B cell (primary cell): ENCODE results near the gene DAB1. TPM values are rescaled to one million over a fixed set of nuclear protein-coding genes. Genes with fewer than 3 reads are reported as not detected.

Source experiments
- ATAC-seq: fragments of 200-7000 bp; cut with Tn5 transposase; one replicate; pipeline ENCODE4 v1.10.0; 2021; ENCODE audit warnings: low read depth, mild to moderate bottlenecking, moderate number of reproducible peaks, moderate library complexity
- CTCF ChIA-PET: fragments of 350-600 bp; sonication (Branson Sonifier 250); formaldehyde crosslinking; loops from one replicate; lab custom pipeline; 2021; ENCODE audit warnings: antibody characterized with exemption, inconsistent platforms; lab: Charles Lee
- POLR2A ChIA-PET: fragments of 350-600 bp; sonication (Branson Sonifier 250); formaldehyde crosslinking; loops from one replicate; lab custom pipeline; 2021; ENCODE audit warnings: antibody characterized with exemption; lab: Charles Lee
- DNase-seq: peaks from one replicate; pipeline ENCODE4 v3.0.0; 2013
- H2AFZ ChIP-seq: 2 replicates; pipeline ENCODE4 v1.6.1; 2012; ENCODE audit warnings: mild to moderate bottlenecking, low read depth, low read length; ENCODE audit not compliant: insufficient read depth, poor library complexity, severe bottlenecking
- H3K27ac ChIP-seq, 2 donors: 1 replicate in 1 of 2; 2 replicates in 1 of 2; pipeline ENCODE4 v1.5.1; 2012 to 2013; ENCODE audit warnings: low read length in 2 of 2, mild to moderate bottlenecking in 2 of 2, moderate library complexity in 1 of 2
- H3K27me3 ChIP-seq, 4 experiments: fragments of 200-600 bp in 1 of 4; sonication (generic) in 1 of 4; replicated peaks in 1 of 4; 1 replicate in 2 of 4; 2 replicates in 2 of 4; pipeline versions ENCODE4 v1.6.1 to v1.7.0; 2013 to 2016; ENCODE audit warnings: low read length in 3 of 4, mild to moderate bottlenecking in 2 of 4, mixed read lengths in 1 of 4, moderate library complexity in 1 of 4; ENCODE audit not compliant: insufficient read depth in 4 of 4, control insufficient read depth in 3 of 4; ENCODE audit errors: control extremely low read depth in 1 of 4
- H3K36me3 ChIP-seq, 2 experiments: replicated peaks in 1 of 2; 1 replicate in 1 of 2; 2 replicates in 1 of 2; pipeline versions ENCODE4 v1.6.1 to v1.7.1; 2013; ENCODE audit warnings: low read length in 1 of 2; ENCODE audit not compliant: insufficient read depth in 2 of 2, control insufficient read depth in 1 of 2; ENCODE audit errors: control extremely low read depth in 1 of 2, extremely low read depth in 1 of 2
- H3K4me1 ChIP-seq, 2 donors: fragments of 200-600 bp in 1 of 2; sonication (generic) in 1 of 2; 1 replicate in 1 of 2; 2 replicates in 1 of 2; pipeline versions ENCODE4 v1.5.1 to v1.6.1; 2013 to 2017; ENCODE audit warnings: low read length in 2 of 2; ENCODE audit not compliant: control insufficient read depth in 2 of 2, insufficient read depth in 2 of 2
- H3K4me2 ChIP-seq: replicated peaks from 2 replicates; pipeline ENCODE3; 2012; ENCODE audit warnings: mild to moderate bottlenecking, low read depth, low read length; ENCODE audit not compliant: poor library complexity, severe bottlenecking
- H3K4me3 ChIP-seq, 5 experiments: fragments of 200-600 bp in 1 of 5; sonication (generic) in 1 of 5; 1 replicate in 3 of 5; 2 replicates in 2 of 5; pipeline versions ENCODE4 v1.5.1 to v1.7.0; 2011 to 2016; ENCODE audit warnings: low read length in 4 of 5, mild to moderate bottlenecking in 4 of 5, low read depth in 2 of 5, control low read depth in 1 of 5, moderate library complexity in 1 of 5; ENCODE audit not compliant: insufficient read depth in 1 of 5; ENCODE audit errors: control extremely low read depth in 1 of 5, extremely low read depth in 1 of 5
- H3K79me2 ChIP-seq: fragments of 200-600 bp; sonication (generic); one replicate; pipeline ENCODE4 v1.6.0; 2016; ENCODE audit warnings: low read length; ENCODE audit not compliant: control insufficient read depth, insufficient read depth
- H3K9ac ChIP-seq: fragments of 200-600 bp; sonication (generic); 2 replicates; pipeline ENCODE4 v1.6.1; 2017; ENCODE audit warnings: mild to moderate bottlenecking, low read length, moderate library complexity
- H3K9me3 ChIP-seq, 3 donors: one replicate each; pipeline versions ENCODE4 v1.6.1 to v1.7.1; 2013; ENCODE audit warnings: low read length in 2 of 3; ENCODE audit not compliant: control insufficient read depth in 2 of 3, insufficient read depth in 1 of 3; ENCODE audit errors: control extremely low read depth in 1 of 3
- H4K20me1 ChIP-seq: 2 replicates; pipeline ENCODE4 v1.6.0; 2012; ENCODE audit warnings: mild to moderate bottlenecking, low read length; ENCODE audit not compliant: insufficient read depth, control insufficient read depth, poor library complexity, severe bottlenecking
- H3K27ac Mint-ChIP-seq: one replicate; pipeline ENCODE4 v1.8.0; 2021; ENCODE audit warnings: mixed read lengths
- H3K27me3 Mint-ChIP-seq: one replicate; pipeline ENCODE4 v1.8.0; 2021; ENCODE audit warnings: mixed read lengths
- H3K4me1 Mint-ChIP-seq: one replicate; pipeline ENCODE4 v1.8.0; 2021; ENCODE audit warnings: mixed read lengths
- H3K4me3 Mint-ChIP-seq: one replicate; pipeline ENCODE4 v1.8.0; 2021; ENCODE audit warnings: mixed read lengths
- H3K9me3 Mint-ChIP-seq: one replicate; pipeline ENCODE4 v1.8.0; 2022; ENCODE audit warnings: mixed read lengths; ENCODE audit not compliant: insufficient read depth
- CTCF ChIP-seq: fragments of 200-600 bp; IDR thresholded peaks from one replicate; pipeline ENCODE4 v1.8.0; 2022; ENCODE audit warnings: antibody characterized with exemption, mild to moderate bottlenecking
- EZH2 ChIP-seq: IDR thresholded peaks from 2 replicates; pipeline ENCODE4 v1.6.1; 2012; ENCODE audit warnings: borderline replicate concordance, low read depth, mild to moderate bottlenecking, moderate library complexity, low read length; ENCODE audit not compliant: insufficient read depth, poor library complexity, severe bottlenecking
- WGBS: methylation state at CpG from one replicate; pipeline ENCODE4 v1.1.5; 2013; ENCODE audit warnings: missing lambda C conversion rate; ENCODE audit not compliant: insufficient coverage; 5-methylcytosine and 5-hydroxymethylcytosine counted together
- intact Hi-C: fragments of 100-400 bp; cut with micrococcal nuclease; formaldehyde crosslinking; loops from one replicate; pipeline ENCODE4 v1.10.0; 2022
- polyA plus RNA-seq: library from polyadenylated mRNA; depleted of rRNA; stranded (reverse); fragments of >200 nt; gene quantifications from 2 replicates; pipeline ENCODE4 v1.2.3, GENCODE V29; 2012
- total RNA-seq, 2 donors: library from RNA; stranded (reverse); fragments of 120-200 nt in 1 of 2; gene quantifications; 1 replicate in 1 of 2; 2 replicates in 1 of 2; pipeline versions ENCODE4 v1.2.3 to v1.2.4, GENCODE V29; 2013 to 2022

DAB1 gene
- total and polyA plus RNA-seq, 2 donors (not counting 1 experiment from before 2014, with no cell fraction given) = not detected

- Histone ChIP-seq H3K4me3 (no peak overlapping the region), H3K9ac (no peak overlapping the region), H3K27ac (no peak overlapping the region), H2AFZ (no peak overlapping the region), H3K4me2 (no peak overlapping the region), H3K36me3 (no peaks in the 10 kb centered on the region), H3K4me1 (no peaks in the 10 kb centered on the region), H3K9me3 (no peaks in the 10 kb centered on the region), H4K20me1 (no peaks in the 10 kb centered on the region), H3K27me3 (no peaks in the 10 kb centered on the region), H3K79me2 (no peaks in the 10 kb centered on the region)
- ChIA-PET CTCF (no interaction called here), POLR2A (no interaction called here)
- H3K4me1 Mint-ChIP-seq = no peaks in the 10 kb centered on the region
- 92% methylated on average over 1 of the region's 3 CpGs for WGBS
- DNase-seq = no peak
- H3K4me3 Mint-ChIP-seq = no peak overlapping the region
- H3K9me3 Mint-ChIP-seq = peaks cover 4% of the 10 kb centered on the region
- no peak overlapping the region for H3K27ac Mint-ChIP-seq
- intact Hi-C loops = no loop called here
- TF ChIP-seq CTCF (no peak), EZH2 (no peak)
- H3K27me3 Mint-ChIP-seq = peaks cover 3% of the 10 kb centered on the region
- no peak for ATAC-seq
These were observed 86.2 kb downstream of the DAB1 start for GRCh38 chr1:57337623-57338022.

- ATAC-seq (no peak), DNase-seq (no peak)
- CTCF ChIA-PET = no interaction called here
- Histone ChIP-seq H3K79me2 (no peaks in the 10 kb centered on the region), H3K4me3 (no peak overlapping the region), H2AFZ (no peak overlapping the region), H3K9me3 (no peaks in the 10 kb centered on the region), H3K27ac (no peak overlapping the region), H3K27me3 (no peaks in the 10 kb centered on the region), H3K36me3 (no peaks in the 10 kb centered on the region), H3K9ac (no peak overlapping the region), H4K20me1 (no peaks in the 10 kb centered on the region), H3K4me1 (no peaks in the 10 kb centered on the region), H3K4me2 (no peak overlapping the region)
- 56% methylated on average over 2 of the region's 2 CpGs for WGBS
- POLR2A ChIA-PET = no interaction called here
- TF ChIP-seq EZH2 = no peak
- TF ChIP-seq CTCF = no peak
- Mint-ChIP-seq H3K4me3 (no peak overlapping the region), H3K27me3 (peaks cover 3% of the 10 kb centered on the region), H3K9me3 (peaks cover 4% of the 10 kb centered on the region), H3K27ac (no peak overlapping the region), H3K4me1 (no peaks in the 10 kb centered on the region)
- intact Hi-C loops = no loop called here
These were observed 87.1 kb downstream of the DAB1 start for GRCh38 chr1:57336793-57337192.
